Activated CD4-positive, alpha-beta T cell treated with anti-CD3 and anti-CD28 coated beads, Interleukin-2, Interleukin-6, amounts not matched to agents 100 ng/mL and 50 ng/mL, durations not matched to agents 16 hours and 8 hours (primary cell): ENCODE measurements around the gene DNMT1.

ENCODE experiments used
- DNase-seq: peaks from one replicate; pipeline ENCODE4 v3.0.0-alpha.2; 2020

DNMT1 gene

GRCh38 chr19:10112895-10113591, 81.7 kb downstream of the DNMT1 start:
- peak; percentile 85 for DNase-seq

DNA sequence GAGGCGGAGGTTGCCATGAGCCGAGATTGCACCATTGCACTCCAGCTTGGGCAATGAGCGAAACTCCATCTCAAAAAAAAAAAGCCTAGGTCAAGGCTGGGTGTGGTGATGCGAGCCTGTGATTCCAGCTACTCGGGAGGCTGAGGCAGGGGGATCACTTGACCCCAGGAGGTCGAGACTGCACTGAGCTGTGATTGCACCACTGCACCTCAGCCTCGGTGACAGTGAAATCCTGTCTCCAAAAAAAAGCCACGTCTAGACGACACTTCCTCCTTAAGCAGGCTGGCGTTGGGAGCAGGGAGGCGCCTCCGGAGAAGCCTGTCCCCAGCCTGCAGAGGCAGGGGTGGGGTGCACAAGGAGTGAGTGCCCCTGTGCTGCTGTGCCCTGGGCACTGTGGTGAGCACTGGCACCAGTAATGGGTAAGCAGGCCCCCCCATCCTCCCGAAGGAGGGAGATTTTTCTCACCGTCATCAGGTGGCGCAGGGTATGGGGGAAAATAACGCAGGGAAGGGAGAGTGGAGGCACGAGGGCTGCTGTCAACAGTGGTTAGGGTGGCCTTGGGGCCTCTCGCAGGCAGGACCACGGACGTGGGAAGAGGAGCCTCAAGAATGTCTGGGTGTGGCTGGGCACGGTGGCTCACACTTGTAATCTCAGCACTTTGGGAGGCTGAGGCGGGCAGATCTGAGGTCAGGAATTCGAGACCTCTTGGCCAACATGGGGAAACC, 82.6 kb downstream of the DNMT1 start:
- DNase-seq = peak; percentile 76

DNA sequence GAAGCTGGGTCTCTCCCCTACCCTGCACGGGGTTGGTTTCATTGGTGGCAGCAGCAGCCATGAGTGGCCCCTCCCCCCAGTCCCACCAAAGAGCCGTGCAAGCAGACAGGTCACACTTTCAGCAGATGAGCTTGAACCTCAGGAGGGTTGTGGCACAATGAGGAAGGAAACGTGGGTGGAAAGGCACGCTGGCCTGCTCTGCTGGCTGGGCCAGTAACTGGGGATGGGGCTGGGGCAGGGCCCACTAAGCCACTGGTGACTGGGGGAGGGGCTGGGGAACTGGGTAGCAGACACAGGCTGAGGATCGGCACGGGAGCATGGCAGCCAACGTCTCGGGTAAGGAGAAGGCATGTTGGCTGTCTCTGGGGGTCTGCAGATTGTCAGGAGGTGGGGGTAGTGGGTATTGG, 83.3 kb downstream of the DNMT1 start, which contains the start of gene P2RY11:
P2RY11 (plus strand) TSS at position 289 of the 407 bp plus-strand sequence; CDS start at position 318, 29 bp downstream.
- DNase-seq = peak; percentile 75

DNA sequence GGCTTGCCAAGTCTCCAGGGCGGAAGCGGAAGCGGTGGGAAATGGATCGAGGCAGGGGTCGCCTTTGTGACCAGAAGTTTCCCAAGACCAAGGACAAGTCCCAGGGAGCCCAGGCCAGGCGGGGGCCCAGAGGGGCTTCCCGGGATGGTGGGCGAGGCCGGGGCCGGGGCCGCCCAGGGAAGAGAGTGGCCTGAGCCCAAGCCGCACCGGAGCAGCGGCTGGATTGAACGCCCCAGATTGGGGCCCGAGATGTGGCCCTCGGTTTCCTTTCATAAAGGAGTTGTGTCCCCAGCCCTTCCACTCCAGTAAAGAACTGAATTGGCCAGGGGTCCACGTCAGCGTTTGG, 83.8 kb downstream of the DNMT1 start:
- DNase-seq = no peak

GRCh38 chr19:10110076-10110971, 84.4 kb downstream of the DNMT1 start:
- no peak for DNase-seq

- no peak for DNase-seq
Measured at GRCh38 chr19:10109528-10109927, 85.2 kb downstream of the DNMT1 start.

DNA sequence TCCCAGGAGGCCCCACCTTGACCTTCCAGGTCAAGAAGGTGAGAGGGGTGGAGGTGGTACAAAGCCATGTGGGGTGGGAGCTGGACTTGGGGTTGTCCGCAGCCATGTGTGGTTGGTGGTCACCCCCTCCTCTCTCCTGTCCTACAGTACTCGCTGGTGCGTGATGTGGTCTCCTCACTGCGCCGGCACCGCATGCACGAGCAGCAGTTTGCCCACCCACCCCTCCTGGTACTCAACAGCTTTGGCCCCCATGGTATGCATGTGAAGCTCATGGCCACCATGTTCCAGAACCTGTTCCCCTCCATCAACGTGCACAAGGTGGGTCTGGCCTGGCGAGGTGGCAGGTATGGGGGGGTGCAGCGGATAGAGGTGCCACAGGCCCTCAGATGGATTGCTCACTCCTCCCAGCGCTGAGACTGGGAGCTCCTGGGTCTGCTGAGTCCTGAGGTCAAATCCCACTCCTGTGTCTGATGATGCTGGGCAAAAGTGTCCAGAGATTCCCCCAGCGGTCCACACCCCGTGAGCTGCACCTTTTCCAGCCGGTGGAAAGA, 86.9 kb downstream of the DNMT1 start:
- no peak for DNase-seq

DNA sequence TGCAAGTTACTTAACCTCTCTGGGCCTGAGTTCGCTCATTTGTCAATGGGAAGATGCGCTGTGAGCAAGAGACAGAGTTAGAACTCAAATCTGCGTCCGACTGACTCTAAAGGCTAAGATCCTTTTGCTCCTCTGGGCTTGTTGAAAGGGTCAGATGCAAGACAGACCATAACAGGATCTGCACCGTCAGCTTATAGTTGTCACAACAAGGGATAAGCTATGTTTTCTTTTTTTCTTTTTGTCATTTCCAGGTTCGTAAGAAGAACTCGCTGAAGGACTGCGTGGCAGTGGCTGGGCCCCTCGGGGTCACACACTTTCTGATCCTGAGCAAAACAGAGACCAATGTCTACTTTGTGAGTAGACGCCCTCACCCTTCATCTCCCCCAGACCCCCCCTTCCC, 87.5 kb downstream of the DNMT1 start:
- DNase-seq = no peak

- peak; percentile 99 for DNase-seq
Measured at GRCh38 chr19:10106100-10106936, 88.4 kb downstream of the DNMT1 start, which contains the start of gene PPAN. Gene PPAN (plus strand): TSS chr19:10106362. CDS start chr19:10106395, 33 bp downstream.

- DNase-seq = peak; percentile 73
Measured at GRCh38 chr19:10105509-10106099, 89.1 kb downstream of the DNMT1 start.

GRCh38 chr19:10104665-10105508, 89.9 kb downstream of the DNMT1 start:
- peak; percentile 87 for DNase-seq

DNA sequence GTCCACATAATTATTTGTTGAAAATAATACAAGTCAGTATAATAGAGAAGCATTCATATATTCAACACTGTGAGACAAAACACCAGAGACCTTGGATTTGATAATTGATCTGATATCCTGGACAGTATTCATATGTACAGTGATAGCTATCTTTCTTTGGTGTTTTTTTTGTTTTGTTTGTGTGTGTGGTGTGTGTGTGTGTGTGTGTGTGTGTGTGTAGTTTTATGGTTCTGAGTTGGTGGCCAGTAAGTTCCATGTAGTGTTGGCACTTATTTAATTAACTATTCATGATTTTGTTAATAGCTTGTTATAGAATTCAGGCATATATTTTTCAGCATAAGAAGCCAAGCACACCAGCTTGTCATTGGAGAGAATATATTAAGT, 90.6 kb downstream of the DNMT1 start:
- DNase-seq = no peak

DNA sequence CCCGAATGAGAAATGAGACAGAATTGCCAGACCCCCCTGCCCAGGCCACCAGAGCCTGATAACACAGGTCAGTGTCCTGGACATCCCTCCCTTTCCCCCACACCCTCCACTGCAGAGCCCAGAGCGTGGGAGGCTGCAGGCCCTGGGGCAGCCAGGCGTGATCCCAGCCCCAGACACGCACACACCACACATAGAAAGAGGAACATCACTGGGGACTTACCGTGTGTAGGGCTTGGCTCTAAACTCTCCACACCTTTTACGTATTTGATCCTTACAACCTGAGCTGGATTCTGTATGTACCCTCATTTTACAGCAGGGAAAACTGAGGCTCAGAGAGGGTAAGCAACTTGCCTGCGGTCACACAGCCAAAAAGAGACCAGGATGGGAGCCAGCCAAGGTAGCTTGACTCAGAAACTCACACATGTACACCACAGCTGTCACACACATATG, 91.9 kb downstream of the DNMT1 start:
- DNase-seq = no peak

DNA sequence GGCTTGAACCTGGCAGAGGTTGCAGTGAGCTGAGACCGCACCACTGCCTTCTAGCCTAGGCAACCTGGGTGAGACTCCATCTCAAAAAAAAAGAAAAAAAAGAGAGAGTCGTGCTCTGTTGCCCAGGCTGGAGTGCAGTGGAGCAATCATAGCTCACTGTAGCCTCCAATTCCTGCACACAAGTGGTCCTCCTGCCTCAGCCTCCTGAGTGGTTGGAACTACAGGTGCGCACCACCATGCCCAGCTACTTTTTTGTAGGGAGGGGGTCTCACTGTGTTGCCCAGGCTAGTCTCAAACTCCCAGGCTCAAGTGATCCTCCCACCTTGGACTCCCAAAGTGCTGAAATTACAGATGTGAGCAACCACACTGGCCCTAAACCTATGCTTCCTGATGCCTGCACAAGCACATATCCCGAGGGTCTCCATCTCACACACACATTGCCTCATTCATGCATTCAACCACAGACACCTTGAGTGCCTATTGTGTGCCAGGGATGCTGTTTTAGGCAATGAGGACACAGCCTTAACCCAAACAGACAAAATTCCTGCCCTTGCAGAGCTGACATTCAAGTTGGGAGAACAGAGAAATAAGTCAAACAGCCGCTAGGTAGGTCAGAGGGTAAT, 94.5 kb downstream of the DNMT1 start:
- DNase-seq = no peak

- no peak for DNase-seq
Measured at GRCh38 chr19:10096615-10096963, 98.2 kb downstream of the DNMT1 start.

DNA sequence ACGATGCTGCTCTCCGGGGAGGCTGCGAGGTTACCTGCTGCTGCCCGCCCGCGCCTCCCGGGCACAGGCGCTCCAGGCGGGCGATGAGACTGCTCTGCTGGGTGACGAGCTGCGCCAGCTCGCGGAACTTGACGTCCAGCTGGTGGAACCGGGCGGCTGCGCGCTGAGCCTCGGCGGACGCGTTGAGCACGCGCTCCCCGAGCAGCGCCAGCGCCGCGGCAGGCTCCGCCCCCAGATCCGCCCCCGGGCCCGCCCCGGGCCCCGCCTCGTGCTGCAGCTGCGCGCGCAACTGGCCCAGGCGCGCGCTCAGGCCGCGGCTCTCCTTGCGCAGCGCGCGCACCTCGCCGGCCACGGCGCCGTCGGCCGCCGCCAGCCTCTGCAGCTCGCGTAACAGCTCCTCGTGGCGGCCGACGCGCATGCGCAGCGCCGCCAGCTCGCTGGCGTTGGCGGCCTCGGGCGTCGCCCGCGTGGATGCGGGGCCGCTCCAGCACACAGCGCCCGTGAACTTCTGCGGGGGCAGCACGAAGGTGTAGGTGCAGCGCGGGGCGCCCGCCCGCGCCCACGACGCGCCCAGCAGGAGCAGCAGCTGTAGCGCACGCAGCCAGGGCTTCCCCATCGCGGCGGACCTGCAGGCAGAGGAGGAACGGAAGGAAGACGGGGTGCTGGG, 98.7 kb downstream of the DNMT1 start:
- peak; percentile 95 for DNase-seq

DNA sequence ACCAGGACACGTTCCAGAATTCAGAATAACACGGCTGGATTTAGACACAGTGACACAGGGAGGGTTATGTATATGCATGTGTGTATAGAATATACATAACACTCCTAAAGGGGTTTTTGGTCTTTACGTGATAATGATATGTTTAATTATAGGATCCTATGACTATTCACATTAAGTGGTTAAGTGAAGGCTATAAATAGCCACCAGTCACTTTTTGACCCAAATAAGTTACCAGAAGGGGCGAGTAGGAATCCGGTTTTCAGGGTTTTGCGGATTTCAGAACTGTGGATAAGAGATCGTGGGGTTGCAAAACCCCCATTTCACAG, 99.2 kb downstream of the DNMT1 start:
- DNase-seq = no peak

DNA sequence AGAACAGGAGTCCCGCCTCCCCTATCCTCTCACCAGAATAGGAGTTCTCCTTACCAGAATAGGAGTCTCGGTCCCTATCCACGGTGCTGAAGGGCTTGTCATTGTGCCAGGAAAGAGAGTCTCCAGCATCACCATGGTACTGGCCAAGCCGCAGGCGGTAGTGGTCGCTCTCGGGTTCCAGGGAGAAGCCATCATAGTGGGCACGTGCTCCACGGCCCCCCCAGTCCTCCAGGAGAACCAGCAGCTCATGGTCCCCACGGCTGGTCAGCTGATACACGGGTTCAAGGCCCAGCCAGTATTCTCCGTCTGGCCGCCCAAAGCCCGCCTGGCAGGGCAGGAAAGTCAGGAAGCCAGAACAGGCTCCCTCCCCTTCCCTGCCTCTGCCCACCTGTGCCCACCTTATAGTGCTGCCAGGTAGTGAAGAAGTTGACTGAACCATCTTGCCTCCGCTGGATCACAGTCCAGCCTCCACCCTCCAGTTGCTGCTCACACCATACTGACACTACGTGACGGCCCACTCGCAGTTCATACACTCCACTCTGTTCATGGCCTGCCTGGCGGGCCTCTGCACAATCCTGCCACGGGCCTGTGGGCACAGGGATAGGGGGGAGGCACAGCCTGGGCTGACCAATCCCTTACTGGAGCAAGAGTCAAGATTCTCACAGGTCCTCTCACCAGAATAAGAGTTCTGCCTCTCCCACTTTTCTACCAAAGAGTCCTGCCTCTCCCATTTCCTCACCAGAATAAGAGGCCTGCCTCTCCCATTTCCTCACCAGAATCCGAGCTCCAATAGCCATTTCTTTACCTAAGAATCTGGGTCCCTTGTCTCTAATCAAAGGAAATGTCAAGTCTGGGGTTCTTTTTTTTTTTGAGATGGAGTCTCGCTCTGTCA, 101.2 kb downstream of the DNMT1 start:
- DNase-seq = no peak
